GM19035 (cell line): Measurements from ENCODE around the gene STAB1.

ENCODE experiments used
- ATAC-seq: cut with Tn5 transposase; IDR thresholded peaks from one replicate; pipeline ENCODE4 v1.9.1; 2021; ENCODE audit not compliant: unreplicated experiment

The STAB1 gene

DNA sequence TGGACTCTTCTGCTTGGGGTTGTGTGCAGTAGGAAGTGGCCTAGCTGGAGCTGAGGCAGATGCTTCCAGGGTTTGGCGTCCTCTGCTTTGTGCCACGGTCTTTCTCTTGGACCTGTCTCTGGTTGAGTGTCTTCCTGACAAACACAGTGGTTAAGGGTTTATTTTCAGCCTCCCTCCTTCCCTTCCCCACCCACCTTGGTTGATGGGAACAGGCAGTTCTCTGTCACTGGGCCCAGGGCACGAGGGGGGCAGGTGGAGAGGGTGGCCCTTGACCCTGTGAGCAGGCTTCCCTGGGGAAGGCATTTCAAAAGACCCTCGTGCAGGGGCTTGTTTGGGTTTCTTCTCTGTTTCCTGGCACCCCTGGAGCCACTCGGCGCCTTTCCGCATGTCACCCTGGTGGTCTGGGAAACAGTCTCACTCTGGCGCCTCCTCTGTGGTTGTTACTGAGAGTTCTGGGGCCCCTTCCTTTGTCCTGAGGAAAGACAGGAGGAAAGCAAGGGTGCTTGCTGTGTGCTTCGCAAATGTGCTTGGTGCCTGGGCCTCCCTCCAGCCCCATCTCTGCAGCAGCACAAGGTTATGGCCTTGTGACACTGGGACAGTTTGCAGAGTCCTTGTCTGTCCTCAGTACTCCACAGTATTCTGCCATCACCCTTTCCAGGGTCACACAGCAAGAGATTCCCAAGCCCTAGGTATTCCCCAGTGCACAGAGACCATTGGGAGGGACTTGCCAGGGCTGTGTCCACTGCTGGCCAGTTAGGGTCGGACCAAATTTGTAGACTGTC is 10.3 kb upstream of the STAB1 start:
- no peak for ATAC-seq

- no peak for ATAC-seq
These were observed 7.9 kb upstream of the STAB1 start for GRCh38 chr3:52487050-52487787.

DNA sequence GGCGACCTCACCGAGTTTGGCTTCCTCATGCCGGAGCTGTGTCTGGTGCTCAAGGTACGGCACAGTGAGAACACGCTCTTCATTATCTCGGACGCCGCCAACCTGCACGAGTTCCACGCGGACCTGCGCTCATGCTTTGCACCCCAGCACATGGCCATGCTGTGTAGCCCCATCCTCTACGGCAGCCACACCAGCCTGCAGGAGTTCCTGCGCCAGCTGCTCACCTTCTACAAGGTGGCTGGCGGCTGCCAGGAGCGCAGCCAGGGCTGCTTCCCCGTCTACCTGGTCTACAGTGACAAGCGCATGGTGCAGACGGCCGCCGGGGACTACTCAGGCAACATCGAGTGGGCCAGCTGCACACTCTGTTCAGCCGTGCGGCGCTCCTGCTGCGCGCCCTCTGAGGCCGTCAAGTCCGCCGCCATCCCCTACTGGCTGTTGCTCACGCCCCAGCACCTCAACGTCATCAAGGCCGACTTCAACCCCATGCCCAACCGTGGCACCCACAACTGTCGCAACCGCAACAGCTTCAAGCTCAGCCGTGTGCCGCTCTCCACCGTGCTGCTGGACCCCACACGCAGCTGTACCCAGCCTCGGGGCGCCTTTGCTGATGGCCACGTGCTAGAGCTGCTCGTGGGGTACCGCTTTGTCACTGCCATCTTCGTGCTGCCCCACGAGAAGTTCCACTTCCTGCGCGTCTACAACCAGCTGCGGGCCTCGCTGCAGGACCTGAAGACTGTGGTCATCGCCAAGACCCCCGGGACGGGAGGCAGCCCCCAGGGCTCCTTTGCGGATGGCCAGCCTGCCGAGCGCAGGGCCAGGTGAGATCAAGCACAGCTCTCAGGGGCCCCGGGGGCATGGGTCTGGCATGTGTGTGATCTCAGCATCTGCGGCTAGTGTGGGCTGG is 7.1 kb upstream of the STAB1 start:
- no peak for ATAC-seq

DNA sequence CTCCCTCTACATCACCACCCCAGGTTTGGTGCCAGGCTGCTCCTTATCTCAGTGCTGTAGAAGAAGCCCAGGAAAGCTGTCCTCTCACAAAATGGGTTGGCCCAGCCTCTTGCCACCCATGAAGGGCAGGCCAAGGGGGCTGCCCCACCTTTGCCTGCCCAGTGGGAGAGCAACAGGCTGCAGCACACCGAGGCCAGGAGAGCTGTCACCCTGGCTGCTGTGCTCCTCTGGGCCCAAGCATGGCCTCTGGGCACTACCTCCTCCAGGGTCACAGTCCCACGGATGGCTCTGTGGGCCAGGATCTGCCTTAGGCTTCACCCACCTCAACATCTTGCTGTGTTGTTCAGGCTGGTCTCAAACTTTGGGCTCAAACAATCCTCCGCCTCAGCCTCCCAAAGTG is 6.4 kb upstream of the STAB1 start:
- ATAC-seq = no peak

GRCh38 chr3:52489453-52489852 is 5.7 kb upstream of the STAB1 start:
- ATAC-seq = no peak

DNA sequence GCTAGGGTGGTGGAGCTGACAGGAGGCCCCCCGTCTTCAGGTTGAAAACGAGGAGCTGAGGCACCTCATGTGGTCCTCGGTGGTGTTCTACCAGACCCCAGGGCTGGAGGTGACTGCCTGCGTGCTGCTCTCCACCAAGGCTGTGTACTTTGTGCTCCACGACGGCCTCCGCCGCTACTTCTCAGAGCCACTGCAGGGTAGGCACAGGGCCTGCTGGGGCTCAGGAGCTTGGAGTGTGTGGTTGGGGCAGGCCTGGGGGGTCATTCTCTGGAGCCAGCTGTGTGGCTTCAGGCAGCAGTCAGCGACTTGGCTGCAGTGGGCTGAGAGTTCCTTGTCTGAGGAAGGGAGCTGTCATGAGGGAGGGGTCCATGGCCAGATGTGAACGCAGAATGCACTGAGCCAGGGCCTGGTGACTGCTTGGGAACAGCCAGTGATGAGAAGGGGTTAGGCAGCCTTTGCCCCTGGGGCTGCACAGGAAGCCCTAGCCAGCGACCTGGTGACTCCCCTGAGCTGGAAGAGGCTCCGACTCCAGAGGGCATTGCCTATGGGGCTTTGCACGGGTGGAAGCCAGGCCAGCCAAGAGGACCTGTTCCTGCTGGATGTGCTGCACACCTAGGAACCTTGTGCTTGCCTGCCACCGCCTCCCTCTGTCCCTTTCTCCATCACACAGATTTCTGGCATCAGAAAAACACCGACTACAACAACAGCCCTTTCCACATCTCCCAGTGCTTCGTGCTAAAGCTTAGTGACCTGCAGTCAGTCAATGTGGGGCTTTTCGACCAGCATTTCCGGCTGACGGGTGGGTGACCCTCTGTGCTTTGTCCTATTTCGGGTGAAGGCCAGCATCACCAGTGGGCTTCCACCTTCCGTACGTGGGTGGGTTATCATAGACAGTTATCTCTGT is 4.9 kb upstream of the STAB1 start:
- no peak for ATAC-seq

GRCh38 chr3:52490939-52491526 is 4.1 kb upstream of the STAB1 start:
- no peak for ATAC-seq

- ATAC-seq = no peak
These were observed 3.1 kb upstream of the STAB1 start for GRCh38 chr3:52492059-52492458.

- no peak for ATAC-seq
These were observed 1.7 kb upstream of the STAB1 start for GRCh38 chr3:52493232-52494017.

GRCh38 chr3:52494445-52494844 is 693 bp upstream of the STAB1 start:
- no peak for ATAC-seq

DNA sequence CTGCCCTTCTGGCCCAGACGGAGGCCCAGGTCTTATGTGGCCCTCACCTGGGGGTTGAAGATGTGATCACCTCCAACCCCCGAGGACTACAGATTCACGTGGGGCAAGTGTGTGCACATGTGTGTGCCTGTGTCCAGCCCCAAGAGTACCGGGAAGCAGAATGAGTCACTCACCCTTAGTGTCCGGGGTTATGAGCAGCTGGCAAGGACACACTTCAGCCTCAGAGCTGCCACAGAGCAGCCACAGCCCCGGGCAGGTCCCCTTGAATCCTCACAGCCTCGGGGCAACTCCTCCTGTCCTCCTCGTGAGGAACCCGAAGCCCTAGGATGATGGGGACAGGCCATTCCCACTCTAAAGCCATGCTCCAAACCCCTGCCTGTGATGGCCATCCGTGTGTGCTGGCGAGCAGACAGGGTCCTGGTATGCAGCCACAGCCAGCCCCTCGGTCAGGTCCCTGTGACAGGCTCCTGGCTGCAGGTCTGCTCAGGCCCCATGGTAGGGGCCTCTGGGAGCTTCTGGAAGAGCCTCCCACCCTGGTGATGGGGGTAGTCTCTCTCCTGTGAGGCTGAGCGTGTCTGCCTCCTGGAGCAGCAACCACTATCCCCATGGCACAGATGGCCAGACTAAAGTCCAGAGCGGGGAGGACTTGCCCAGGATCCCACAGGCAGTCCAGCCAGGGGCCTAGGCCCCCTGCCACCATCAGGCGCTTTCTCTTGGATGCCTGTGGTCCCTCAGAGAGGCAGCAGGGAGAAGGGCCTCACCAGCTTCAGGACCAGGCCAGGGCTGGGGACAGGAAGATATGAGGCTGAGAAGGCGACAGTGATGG is 852 bp downstream of the STAB1 start:
- no peak for ATAC-seq

- ATAC-seq = no peak
These were observed 3.3 kb downstream of the STAB1 start for GRCh38 chr3:52498137-52499054.

DNA sequence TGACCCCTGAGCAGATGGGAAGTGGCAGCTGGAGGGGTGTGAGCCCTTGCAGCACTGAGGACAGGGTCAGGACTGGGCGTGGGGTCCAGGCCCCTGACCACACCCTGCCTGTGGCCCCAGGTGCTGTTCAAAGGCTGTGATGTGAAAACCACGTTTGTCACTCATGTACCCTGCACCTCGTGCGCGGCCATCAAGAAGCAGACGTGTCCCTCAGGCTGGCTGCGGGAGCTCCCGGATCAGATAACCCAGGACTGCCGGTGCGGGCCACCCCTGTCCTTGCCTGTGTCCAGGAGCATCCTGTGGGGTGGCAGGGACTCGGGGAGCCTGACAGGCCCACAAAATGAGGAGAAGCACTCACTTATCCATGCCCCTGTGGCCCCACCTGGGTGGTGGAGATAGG is 5.9 kb downstream of the STAB1 start:
- ATAC-seq = no peak

DNA sequence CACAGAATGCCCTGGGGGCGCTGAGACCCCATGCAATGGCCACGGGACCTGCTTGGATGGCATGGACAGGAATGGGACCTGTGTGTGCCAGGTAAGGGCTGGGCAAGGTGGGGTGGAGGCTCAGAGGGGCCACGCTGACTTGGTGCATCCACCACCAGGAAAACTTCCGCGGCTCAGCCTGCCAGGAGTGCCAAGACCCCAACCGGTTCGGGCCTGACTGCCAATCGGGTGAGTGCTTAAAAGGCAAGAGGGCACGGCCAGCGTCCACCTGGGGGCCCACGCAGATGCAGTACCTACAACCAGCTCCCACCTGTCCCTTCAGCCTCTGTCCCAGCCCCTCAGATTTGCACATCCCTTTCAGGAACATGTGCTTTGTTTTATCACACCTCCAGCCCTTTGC is 6.9 kb downstream of the STAB1 start:
- ATAC-seq = no peak

DNA sequence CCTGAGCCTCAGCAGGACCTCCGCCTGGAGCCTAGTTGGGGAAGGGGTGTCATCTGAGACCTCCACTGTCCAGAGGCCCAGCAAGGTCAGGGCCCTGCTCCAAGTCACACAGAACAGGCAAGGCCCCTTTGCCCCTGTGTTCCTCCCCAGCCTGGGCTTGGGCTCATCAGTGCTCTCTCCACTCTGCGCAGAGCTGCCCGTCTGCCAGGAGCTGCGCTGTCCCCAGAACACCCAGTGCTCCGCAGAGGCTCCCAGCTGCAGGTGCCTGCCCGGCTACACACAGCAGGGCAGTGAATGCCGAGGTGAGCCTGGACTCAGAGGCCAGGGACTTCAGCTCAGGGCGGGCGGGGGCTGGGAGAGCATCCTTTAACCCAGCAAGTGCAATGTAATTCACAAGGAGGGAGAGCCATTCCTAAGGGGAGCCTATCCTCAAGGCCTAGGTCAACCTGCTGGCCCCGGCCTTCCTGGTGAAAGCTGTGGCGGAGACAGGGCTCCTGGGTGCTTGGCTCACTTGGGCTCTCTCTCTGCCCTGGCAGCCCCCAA is 7.7 kb downstream of the STAB1 start:
- no peak for ATAC-seq

DNA sequence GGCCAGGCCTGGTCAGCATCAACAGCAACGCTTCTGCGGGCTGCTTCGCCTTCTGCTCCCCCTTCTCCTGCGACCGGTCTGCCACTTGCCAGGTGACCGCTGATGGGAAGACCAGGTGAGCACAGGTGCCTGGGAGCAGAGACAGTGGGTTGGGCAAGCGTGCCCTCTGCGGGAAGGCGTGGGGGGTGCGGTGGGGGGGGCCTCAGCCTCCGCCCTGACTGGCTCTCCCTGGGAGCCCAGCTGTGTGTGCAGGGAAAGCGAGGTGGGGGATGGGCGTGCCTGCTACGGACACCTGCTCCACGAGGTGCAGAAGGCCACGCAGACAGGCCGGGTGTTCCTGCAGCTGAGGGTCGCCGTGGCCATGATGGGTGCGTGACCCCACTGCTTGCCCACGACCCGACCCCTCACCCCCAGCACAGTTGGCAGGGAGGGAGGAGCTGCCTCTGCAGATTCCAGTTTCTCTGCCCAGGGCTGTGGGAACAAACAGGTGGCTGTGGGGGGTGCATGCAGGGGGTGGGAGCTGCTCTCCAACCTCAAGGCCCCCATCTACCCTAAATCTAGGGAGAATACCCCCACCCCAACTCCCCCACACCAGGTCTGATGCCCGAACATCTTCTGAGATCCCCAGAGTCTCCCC is 8.8 kb downstream of the STAB1 start:
- no peak for ATAC-seq

DNA sequence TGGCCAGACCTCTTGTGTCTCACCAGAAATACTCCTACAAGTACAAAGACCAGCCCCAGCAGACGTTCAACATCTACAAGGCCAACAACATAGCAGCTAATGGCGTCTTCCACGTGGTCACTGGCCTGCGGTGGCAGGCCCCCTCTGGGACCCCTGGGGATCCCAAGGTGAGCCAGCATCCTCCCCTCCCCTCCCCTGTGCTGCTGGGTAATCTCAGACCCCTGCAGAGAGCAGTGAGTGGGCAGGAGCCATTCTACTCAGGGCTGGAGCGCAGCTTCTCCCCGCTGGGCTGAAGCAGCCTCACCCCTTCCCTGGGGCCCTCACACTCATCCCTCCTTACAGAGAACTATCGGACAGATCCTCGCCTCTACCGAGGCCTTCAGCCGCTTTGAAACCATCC is 9.8 kb downstream of the STAB1 start:
- ATAC-seq = no peak
